ENCODE data around the gene ATP8A2. TPM values are rescaled to one million over a fixed set of nuclear protein-coding genes. Genes with fewer than 3 reads are reported as not detected.

The ATP8A2 gene
- total and polyA plus RNA-seq, 4 donors, result 0.01 to 0.08 (median 0.05) TPM; not detected in 1

GRCh38 chr13:26017932-26018665 is 646.3 kb downstream of the ATP8A2 start:
- TF ChIP-seq, protein P1, sequence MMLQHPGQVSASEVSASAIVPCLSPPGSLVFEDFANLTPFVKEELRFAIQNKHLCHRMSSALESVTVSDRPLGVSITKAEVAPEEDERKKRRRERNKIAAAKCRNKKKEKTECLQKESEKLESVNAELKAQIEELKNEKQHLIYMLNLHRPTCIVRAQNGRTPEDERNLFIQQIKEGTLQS (IDR thresholded peaks at IDR 0.05), result no peak
- TF ChIP-seq GABPA (IDR thresholded peaks at IDR 0.05 in 1 of 2, conservative IDR thresholded peaks at IDR 0.05 in 1 of 2) (no peak), YY1 (IDR thresholded peaks at IDR 0.05) (no peak), RXRA (IDR thresholded peaks at IDR 0.05) (no peak), REST (IDR thresholded peaks at IDR 0.05) (no peak), EGR1 (IDR thresholded peaks at IDR 0.05; ENCODE audit: low read depth in 2 of 2) (no peak), RAD21 (IDR thresholded peaks at IDR 0.05) (no peak), FOXA1 (IDR thresholded peaks at IDR 0.05) (no peak), TAF1 (conservative IDR thresholded peaks at IDR 0.05) (no peak), JUND (IDR thresholded peaks at IDR 0.05) (no peak), FOXA2 (IDR thresholded peaks at IDR 0.05) (no peak), NR2F2 (IDR thresholded peaks at IDR 0.05) (no peak), HNF4A (conservative IDR thresholded peaks at IDR 0.05) (no peak), HNF4G (IDR thresholded peaks at IDR 0.05) (no peak), SP1 (IDR thresholded peaks at IDR 0.05) (no peak)
- TF ChIP-seq, protein P2, sequence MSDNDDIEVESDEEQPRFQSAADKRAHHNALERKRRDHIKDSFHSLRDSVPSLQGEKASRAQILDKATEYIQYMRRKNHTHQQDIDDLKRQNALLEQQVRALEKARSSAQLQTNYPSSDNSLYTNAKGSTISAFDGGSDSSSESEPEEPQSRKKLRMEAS (IDR thresholded peaks at IDR 0.05), result no peak
- TF ChIP-seq, protein P3, sequence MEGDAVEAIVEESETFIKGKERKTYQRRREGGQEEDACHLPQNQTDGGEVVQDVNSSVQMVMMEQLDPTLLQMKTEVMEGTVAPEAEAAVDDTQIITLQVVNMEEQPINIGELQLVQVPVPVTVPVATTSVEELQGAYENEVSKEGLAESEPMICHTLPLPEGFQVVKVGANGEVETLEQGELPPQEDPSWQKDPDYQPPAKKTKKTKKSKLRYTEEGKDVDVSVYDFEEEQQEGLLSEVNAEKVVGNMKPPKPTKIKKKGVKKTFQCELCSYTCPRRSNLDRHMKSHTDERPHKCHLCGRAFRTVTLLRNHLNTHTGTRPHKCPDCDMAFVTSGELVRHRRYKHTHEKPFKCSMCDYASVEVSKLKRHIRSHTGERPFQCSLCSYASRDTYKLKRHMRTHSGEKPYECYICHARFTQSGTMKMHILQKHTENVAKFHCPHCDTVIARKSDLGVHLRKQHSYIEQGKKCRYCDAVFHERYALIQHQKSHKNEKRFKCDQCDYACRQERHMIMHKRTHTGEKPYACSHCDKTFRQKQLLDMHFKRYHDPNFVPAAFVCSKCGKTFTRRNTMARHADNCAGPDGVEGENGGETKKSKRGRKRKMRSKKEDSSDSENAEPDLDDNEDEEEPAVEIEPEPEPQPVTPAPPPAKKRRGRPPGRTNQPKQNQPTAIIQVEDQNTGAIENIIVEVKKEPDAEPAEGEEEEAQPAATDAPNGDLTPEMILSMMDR (IDR thresholded peaks at IDR 0.05; ENCODE audit: low read depth, low read length, missing input control), result no peak
- TF ChIP-seq, protein P4, sequence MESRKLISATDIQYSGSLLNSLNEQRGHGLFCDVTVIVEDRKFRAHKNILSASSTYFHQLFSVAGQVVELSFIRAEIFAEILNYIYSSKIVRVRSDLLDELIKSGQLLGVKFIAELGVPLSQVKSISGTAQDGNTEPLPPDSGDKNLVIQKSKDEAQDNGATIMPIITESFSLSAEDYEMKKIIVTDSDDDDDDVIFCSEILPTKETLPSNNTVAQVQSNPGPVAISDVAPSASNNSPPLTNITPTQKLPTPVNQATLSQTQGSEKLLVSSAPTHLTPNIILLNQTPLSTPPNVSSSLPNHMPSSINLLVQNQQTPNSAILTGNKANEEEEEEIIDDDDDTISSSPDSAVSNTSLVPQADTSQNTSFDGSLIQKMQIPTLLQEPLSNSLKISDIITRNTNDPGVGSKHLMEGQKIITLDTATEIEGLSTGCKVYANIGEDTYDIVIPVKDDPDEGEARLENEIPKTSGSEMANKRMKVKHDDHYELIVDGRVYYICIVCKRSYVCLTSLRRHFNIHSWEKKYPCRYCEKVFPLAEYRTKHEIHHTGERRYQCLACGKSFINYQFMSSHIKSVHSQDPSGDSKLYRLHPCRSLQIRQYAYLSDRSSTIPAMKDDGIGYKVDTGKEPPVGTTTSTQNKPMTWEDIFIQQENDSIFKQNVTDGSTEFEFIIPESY (IDR thresholded peaks at IDR 0.05), result no peak
- WGBS, result 76% methylated on average over 6 of the region's 6 CpGs
- Histone ChIP-seq H3K4me1 (ENCODE audit: control insufficient read depth in 4 of 4, insufficient read depth in 4 of 4, low read length in 3 of 4) (no peaks in the 10 kb centered on the region), H3K36me3 (ENCODE audit: control insufficient read depth in 4 of 4, insufficient read depth in 3 of 4, low read depth in 1 of 4, low read length in 3 of 4) (no peaks in the 10 kb centered on the region), H3K4me3 (ENCODE audit: low read depth in 1 of 3, low read length in 3 of 3) (no peak overlapping the region), H3K9ac (ENCODE audit: low read depth in 1 of 2, low read length in 2 of 2) (no peak overlapping the region), H3K9me3 (ENCODE audit: control insufficient read depth in 4 of 4, low read length in 3 of 4) (no peaks in the 10 kb centered on the region), H3K27ac (ENCODE audit: low read depth in 1 of 2, low read length in 2 of 2) (no peak overlapping the region), H3K27me3 (ENCODE audit: control insufficient read depth in 4 of 4, insufficient read depth in 4 of 4, low read length in 3 of 4) (peaks cover 0 to 3% (median under 1%) of the 10 kb centered on the region in 4 donors)
- no peak for DNase-seq (ENCODE audit: low spot score)

All from liver (tissue), 9 donors.